Measurements from ENCODE around the gene MOB2.

MOB2 gene

DNA sequence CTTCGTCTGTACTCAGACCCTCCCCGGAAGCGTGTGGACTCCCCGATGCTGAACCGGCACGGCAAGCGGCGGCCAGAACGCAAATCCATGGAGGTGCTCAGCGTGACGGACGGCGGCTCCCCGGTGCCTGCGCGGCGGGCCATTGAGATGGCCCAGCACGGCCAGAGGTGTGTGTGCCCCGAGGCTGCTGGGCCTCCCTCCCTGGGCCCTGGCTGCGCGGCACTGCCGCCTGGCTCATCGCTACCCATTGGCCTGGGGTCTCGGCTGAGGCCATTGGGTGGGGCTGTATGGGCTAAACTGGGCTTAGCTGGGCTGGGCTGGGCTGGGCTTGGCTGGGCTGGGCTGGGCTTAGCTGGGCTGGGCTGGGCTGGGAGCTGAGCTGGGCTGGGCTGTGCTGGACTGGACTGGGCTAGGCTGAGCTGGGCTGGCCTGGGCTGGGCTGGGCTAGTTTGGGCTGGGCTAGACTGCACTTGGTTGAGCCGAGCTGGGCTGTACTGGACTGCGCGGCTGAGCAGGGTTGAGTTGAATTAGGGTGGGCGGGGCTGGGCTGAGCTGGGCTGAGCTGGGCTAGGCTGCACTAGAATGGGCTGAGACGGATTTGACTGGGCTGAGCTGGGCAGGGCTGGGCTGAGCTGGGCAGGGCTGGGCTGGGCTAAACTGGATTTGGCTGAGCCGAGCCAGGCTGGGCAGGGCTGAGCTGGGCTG is 40.7 kb downstream of the MOB2 start:
- Histone ChIP-seq H3K4me3 (no peak overlapping the region), H3K27ac (no peak overlapping the region), H3K36me3 (ENCODE audit: insufficient read depth, low read length) (no peaks in the 10 kb centered on the region)

DNA sequence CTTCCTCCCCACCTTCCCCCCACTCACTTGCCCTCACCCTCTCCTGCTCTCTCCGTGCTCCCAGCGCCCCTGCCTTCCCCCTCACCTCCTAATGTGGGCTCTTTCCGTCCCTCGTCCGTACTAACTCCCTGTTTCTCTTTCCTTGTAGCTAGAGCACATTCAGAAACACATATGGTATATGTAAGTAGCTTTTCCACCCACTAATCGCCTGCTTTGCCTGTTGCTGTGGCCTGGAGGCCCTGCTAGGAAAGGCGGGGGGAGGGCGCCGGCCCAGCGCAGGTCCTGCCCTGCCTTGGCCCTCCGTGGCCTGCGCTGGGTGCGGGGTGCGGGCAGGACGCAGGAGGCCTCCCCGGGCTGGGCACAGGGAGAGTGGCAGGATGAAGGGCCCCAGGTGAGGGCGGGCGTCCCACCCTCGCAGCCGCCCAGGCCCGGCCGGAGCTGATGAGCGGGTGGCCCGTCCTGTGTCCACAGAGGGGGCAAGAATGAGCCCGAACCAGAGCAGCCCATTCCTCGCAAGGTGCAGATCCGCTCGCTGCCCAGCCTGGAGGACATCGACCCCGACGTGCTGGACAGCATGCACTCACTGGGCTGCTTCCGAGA is 41.7 kb downstream of the MOB2 start:
- TF ChIP-seq EZH2 (IDR thresholded peaks at IDR 0.05) = no peak
- no peak for TF ChIP-seq FOXP2 (optimal IDR thresholded peaks at IDR 0.05; ENCODE audit: control extremely low read depth, extremely low read length, insufficient read depth)
- no peak for TF ChIP-seq POLR2AphosphoS5 (IDR thresholded peaks at IDR 0.05; ENCODE audit: borderline replicate concordance, low read depth, low read length)
- DNase-seq (ENCODE audit: low read depth, low spot score) = no peak
- Histone ChIP-seq H3K9me3 (ENCODE audit: low read depth, low read length) (no peaks in the 10 kb centered on the region), H3K4me3 (no peak overlapping the region), H3K27ac (no peak overlapping the region), H3K9ac (ENCODE audit: insufficient read length) (no peak overlapping the region), H3K36me3 (ENCODE audit: insufficient read depth, low read length) (no peaks in the 10 kb centered on the region)

More for the DNA sequence above, 40.7 kb downstream of the MOB2 start:
- H3K9me3 ChIP-seq (ENCODE audit: low read depth, low read length) = no peaks in the 10 kb centered on the region
- DNase-seq (ENCODE audit: low read depth, low spot score) = no peak
- TF ChIP-seq EZH2 (IDR thresholded peaks at IDR 0.05) = no peak
- TF ChIP-seq POLR2AphosphoS5 (IDR thresholded peaks at IDR 0.05; ENCODE audit: borderline replicate concordance, low read depth, low read length) = no peak
- TF ChIP-seq FOXP2 (optimal IDR thresholded peaks at IDR 0.05; ENCODE audit: control extremely low read depth, extremely low read length, insufficient read depth) = no peak
- H3K9ac ChIP-seq (ENCODE audit: insufficient read length) = no peak overlapping the region

DNA sequence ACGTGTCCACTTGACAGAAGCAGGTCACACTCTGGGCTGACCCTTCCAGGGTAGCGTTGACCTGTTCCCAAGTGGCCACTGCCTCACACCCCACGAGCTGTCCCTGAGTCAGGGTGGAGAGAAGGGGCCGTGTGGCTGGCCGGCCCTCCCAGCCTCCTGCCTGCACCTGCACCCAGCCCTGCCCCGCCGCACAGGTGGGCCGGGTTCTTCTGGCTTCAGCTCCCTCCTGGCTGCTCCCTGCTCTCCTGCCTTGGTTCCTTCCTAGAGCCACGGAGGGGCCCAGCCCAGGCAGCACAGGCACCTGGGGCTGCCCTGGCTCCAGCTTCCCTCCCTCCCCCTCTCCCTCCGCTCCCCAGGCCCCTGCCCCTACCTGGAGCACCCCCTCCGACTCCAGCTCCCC is 42.3 kb downstream of the MOB2 start:
- Histone ChIP-seq H3K9me3 (ENCODE audit: low read depth, low read length) (no peaks in the 10 kb centered on the region), H3K27ac (no peak overlapping the region), H3K36me3 (ENCODE audit: insufficient read depth, low read length) (no peaks in the 10 kb centered on the region), H3K9ac (ENCODE audit: insufficient read length) (no peak overlapping the region), H3K4me3 (no peak overlapping the region)
- TF ChIP-seq EZH2 (IDR thresholded peaks at IDR 0.05) (no peak), FOXP2 (optimal IDR thresholded peaks at IDR 0.05; ENCODE audit: control extremely low read depth, extremely low read length, insufficient read depth) (no peak), POLR2AphosphoS5 (IDR thresholded peaks at IDR 0.05; ENCODE audit: borderline replicate concordance, low read depth, low read length) (no peak)
- DNase-seq (ENCODE audit: low read depth, low spot score) = no peak

DNA sequence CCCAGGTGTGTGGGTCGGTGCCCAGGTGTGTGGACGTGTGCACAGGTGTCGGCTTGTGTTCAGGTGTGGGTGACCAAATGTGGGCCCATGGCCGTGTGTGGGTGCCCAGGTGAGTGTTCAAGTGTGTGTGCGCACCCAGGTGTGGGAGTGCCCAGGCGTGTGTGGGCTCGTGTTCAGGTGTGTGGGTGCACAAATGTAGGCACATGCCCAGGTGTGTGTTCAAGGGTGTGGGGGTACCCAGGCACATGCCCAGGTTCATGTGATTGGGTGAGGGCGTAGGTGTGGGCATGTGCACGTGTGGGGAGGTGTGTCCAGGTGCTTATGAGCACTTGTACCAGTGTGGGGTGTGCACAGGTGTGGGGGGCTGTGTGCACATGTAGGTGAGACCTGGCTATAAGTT is 42.8 kb downstream of the MOB2 start:
- Histone ChIP-seq H3K4me3 (no peak overlapping the region), H3K36me3 (ENCODE audit: insufficient read depth, low read length) (no peaks in the 10 kb centered on the region), H3K9ac (ENCODE audit: insufficient read length) (no peak overlapping the region), H3K27ac (no peak overlapping the region), H3K9me3 (ENCODE audit: low read depth, low read length) (no peaks in the 10 kb centered on the region)
- TF ChIP-seq FOXP2 (optimal IDR thresholded peaks at IDR 0.05; ENCODE audit: control extremely low read depth, extremely low read length, insufficient read depth) (no peak), POLR2AphosphoS5 (IDR thresholded peaks at IDR 0.05; ENCODE audit: borderline replicate concordance, low read depth, low read length) (no peak), EZH2 (IDR thresholded peaks at IDR 0.05) (no peak)
- DNase-seq (ENCODE audit: low read depth, low spot score) = no peak

DNA sequence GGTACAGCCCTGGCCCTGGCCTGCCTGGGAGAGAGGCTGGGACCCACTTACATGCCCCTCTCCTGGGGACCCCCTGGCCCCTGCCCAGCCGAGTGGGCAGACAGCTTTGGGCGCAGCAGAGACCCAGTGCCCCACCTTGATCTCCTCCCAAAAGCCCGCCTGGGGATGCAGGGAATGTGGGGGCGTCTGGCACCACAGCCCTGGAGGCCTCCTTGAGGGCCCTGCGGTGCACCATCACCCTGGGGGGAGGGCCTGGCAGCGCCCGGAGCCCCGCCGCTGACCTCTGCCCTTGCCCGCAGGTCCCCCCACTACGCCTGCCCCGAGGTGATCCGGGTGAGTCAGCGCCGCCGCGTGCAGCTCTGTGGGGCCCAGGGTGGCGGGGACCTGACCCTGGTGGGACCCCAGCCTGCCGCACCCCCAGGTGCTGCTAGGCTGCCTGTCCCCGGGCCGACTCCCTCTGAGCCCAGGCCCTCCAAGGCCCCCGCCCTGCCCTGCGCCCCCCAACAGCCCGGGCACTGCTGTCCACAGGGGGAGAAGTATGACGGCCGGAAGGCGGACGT is 43.7 kb downstream of the MOB2 start:
- no peak for TF ChIP-seq EZH2 (IDR thresholded peaks at IDR 0.05)
- no peak for TF ChIP-seq FOXP2 (optimal IDR thresholded peaks at IDR 0.05; ENCODE audit: control extremely low read depth, extremely low read length, insufficient read depth)
- no peak for TF ChIP-seq POLR2AphosphoS5 (IDR thresholded peaks at IDR 0.05; ENCODE audit: borderline replicate concordance, low read depth, low read length)
- Histone ChIP-seq H3K4me3 (no peak overlapping the region), H3K27ac (no peak overlapping the region), H3K9ac (ENCODE audit: insufficient read length) (no peak overlapping the region), H3K9me3 (ENCODE audit: low read depth, low read length) (no peaks in the 10 kb centered on the region), H3K36me3 (ENCODE audit: insufficient read depth, low read length) (no peaks in the 10 kb centered on the region)
- DNase-seq (ENCODE audit: low read depth, low spot score) = no peak

DNA sequence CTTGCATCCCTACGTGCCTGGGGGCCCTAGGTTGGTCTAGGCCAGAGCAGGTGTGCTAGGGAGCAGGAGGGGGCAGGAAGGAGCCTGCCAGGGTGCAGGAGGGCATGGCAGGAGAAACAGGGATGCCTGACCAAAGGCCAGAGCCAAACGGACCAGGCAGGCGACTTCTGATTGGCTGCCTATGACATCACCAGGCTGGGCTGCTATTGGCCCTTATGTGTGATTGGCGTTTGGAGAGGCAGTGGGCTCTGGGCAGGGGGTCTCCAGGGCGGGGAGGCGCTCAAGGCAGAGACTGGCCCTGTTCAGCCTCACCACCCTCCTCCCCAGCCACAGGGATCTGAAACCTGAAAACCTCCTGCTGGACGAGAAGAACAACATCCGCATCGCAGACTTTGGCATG is 44.4 kb downstream of the MOB2 start:
- TF ChIP-seq FOXP2 (optimal IDR thresholded peaks at IDR 0.05; ENCODE audit: control extremely low read depth, extremely low read length, insufficient read depth) (no peak), POLR2AphosphoS5 (IDR thresholded peaks at IDR 0.05; ENCODE audit: borderline replicate concordance, low read depth, low read length) (no peak), EZH2 (IDR thresholded peaks at IDR 0.05) (no peak)
- Histone ChIP-seq H3K36me3 (ENCODE audit: insufficient read depth, low read length) (no peaks in the 10 kb centered on the region), H3K4me3 (no peak overlapping the region), H3K9me3 (ENCODE audit: low read depth, low read length) (no peaks in the 10 kb centered on the region), H3K27ac (no peak overlapping the region), H3K9ac (ENCODE audit: insufficient read length) (no peak overlapping the region)
- DNase-seq (ENCODE audit: low read depth, low spot score) = no peak

DNA sequence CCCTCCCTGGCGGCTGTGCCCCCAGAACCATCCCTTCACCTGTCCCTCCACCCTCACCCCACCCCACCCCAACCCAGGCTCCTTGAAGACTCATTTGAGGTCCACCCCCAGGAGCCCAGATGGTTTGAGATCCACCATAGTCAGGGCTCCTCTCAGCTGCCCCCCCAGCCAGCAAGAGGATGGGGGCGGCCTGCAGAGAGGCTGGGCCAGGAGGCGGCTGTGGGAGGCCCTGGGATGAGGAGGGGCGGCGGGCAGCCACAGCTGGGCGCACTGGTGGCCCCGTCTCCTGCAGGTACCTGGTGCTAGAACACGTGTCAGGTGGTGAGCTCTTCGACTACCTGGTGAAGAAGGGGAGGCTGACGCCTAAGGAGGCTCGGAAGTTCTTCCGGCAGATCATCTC is 46.1 kb downstream of the MOB2 start:
- DNase-seq (ENCODE audit: low read depth, low spot score) = no peak
- no peaks in the 10 kb centered on the region for H3K36me3 ChIP-seq (ENCODE audit: insufficient read depth, low read length)
- H3K9me3 ChIP-seq (ENCODE audit: low read depth, low read length) = no peaks in the 10 kb centered on the region
- H3K27ac ChIP-seq = no peak overlapping the region
- TF ChIP-seq POLR2AphosphoS5 (IDR thresholded peaks at IDR 0.05; ENCODE audit: borderline replicate concordance, low read depth, low read length) = no peak
- no peak for TF ChIP-seq EZH2 (IDR thresholded peaks at IDR 0.05)
- no peak for TF ChIP-seq FOXP2 (optimal IDR thresholded peaks at IDR 0.05; ENCODE audit: control extremely low read depth, extremely low read length, insufficient read depth)
- H3K4me3 ChIP-seq = no peak overlapping the region
- no peak overlapping the region for H3K9ac ChIP-seq (ENCODE audit: insufficient read length)

DNA sequence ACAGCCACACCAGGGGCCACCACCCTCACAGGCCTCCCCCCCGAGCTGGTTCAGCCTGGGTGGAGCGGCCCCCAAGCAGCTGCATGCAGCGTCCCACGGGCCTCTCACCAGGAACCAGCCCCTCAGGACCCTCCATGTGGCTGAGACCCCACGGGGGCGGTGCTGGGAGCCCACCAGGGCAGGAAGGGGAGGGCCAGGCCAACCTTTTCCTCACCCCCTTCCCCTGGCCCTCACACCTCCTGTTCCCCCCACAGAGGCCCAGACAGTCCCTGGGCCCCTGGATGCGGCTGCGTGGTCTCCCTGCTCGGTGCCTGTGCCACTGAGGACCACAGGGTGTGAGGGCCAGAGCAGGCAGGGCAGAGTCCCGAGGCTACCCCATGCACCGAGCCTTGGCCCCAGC is 46.5 kb downstream of the MOB2 start:
- TF ChIP-seq POLR2AphosphoS5 (IDR thresholded peaks at IDR 0.05; ENCODE audit: borderline replicate concordance, low read depth, low read length) (no peak), EZH2 (IDR thresholded peaks at IDR 0.05) (no peak), FOXP2 (optimal IDR thresholded peaks at IDR 0.05; ENCODE audit: control extremely low read depth, extremely low read length, insufficient read depth) (no peak)
- Histone ChIP-seq H3K9ac (ENCODE audit: insufficient read length) (no peak overlapping the region), H3K27ac (no peak overlapping the region), H3K9me3 (ENCODE audit: low read depth, low read length) (no peaks in the 10 kb centered on the region), H3K4me3 (no peak overlapping the region), H3K36me3 (ENCODE audit: insufficient read depth, low read length) (no peaks in the 10 kb centered on the region)
- DNase-seq (ENCODE audit: low read depth, low spot score) = no peak

All from SK-N-MC (cell line).